ENCODE measurements around the gene CHAF1A. TPM values are rescaled to one million over a fixed set of nuclear protein-coding genes. Genes with fewer than 3 reads are reported as not detected.

CHAF1A gene
- total and polyA plus RNA-seq, 2 of the 4 experiments (the other 2 are of a cell fraction) = 12.4 to 22.9 TPM

DNA sequence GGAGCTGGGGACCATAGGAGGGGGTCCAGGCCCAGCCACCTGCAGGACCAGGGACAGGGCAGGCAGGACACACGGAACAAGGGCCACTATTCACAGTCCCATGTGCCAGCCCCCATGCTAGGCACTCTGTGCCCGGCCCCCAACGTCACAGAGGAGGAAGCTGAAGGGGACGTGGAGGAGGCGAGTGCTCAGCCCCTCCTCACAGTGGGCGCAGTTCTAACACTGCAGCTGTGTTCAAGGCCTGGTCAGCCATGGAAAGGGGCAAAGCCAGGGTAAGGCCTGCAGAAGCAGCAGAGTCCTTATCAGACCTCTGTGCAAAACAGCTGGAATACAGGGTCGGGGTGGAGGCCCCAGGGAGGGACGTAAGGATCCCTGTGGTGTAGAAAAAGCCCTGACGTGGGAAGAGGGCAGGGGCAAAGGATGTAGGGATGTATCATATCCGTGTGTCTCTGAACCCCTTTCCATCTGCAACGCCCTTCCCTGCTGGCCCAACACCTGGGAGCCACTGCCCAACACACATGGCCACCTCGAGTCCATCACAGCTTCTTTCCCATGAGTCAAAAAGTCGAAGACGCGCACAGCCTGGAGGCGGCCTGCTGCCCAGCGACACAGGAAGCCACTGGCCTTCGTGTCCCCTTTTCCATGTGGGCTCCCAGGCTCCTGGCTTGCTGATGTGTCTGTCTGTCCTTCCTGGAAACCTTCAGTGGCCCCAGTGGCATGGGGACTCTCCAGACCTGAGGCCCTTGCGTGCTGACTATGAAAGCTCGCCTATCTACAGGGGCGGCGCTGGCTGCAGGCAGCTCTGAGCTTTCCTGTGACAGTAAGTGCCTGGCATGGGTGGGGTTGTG lies 30.1 kb upstream of the CHAF1A start:
- no peak for DNase-seq
- no peak overlapping the region; the same call in 1 of the 2 replicates for H2BK120ac ChIP-seq (ENCODE audit: low read depth, low read length)
- H3K23ac ChIP-seq (ENCODE audit: low read depth, low read length) = peak overlapping the region; percentile 63
- H2AK5ac ChIP-seq (ENCODE audit: low read depth, low read length) = peak overlapping the region; percentile 73
- H2BK15ac ChIP-seq (ENCODE audit: low read depth, low read length) = no peak overlapping the region
- ATAC-seq (ENCODE audit: low read depth) = no peak
- no peak overlapping the region for H2AFZ ChIP-seq (replicated peaks; ENCODE audit: low read length, poor library complexity)
- no peak overlapping the region for H3K18ac ChIP-seq (ENCODE audit: low read depth, low read length)
- H3K36me3 ChIP-seq (ENCODE audit: control insufficient read depth, insufficient read depth, low read length) = peaks cover 10% of the 10 kb centered on the region
- TF ChIP-seq, protein P1, sequence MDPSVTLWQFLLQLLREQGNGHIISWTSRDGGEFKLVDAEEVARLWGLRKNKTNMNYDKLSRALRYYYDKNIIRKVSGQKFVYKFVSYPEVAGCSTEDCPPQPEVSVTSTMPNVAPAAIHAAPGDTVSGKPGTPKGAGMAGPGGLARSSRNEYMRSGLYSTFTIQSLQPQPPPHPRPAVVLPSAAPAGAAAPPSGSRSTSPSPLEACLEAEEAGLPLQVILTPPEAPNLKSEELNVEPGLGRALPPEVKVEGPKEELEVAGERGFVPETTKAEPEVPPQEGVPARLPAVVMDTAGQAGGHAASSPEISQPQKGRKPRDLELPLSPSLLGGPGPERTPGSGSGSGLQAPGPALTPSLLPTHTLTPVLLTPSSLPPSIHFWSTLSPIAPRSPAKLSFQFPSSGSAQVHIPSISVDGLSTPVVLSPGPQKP (IDR thresholded peaks at IDR 0.05; ENCODE audit: borderline replicate concordance, low read depth, low read length) = no peak
- TF ChIP-seq POLR2A (IDR thresholded peaks at IDR 0.05; ENCODE audit: low read depth, low read length) = no peak
- TF ChIP-seq RAD21 (IDR thresholded peaks at IDR 0.05; ENCODE audit: low read length) = no peak
- no peak for TF ChIP-seq BHLHE40 (IDR thresholded peaks at IDR 0.05; ENCODE audit: low read depth, low read length)
- CTCF ChIA-PET = no interaction called here
- BruUV-seq (replicated peaks) = no TSS peak
- no peak overlapping the region for H2BK20ac ChIP-seq (ENCODE audit: low read depth, low read length)
- H3K4me2 ChIP-seq (ENCODE audit: low read depth, low read length) = no peak overlapping the region
- H3K9me3 ChIP-seq (ENCODE audit: control insufficient read depth, insufficient read depth, low read length) = no peaks in the 10 kb centered on the region
- no peak overlapping the region; the same call in 1 of the 2 replicates for H3K14ac ChIP-seq (replicated peaks; ENCODE audit: low read depth, low read length)
- H4K8ac ChIP-seq (ENCODE audit: low read depth in 2 of 2, low read length in 2 of 2) = peak overlapping the region in 1 of 2 experiments; percentile 25; a peak in 1 of 4 replicates
- H3K79me1 ChIP-seq (ENCODE audit: low read depth in 1 of 2, low read length in 2 of 2) = peaks cover 13 to 98% of the 10 kb centered on the region in 2 experiments; a peak in 3 of 4 replicates
- intact Hi-C loops (cut with micrococcal nuclease) = no loop called here
- H2AK9ac ChIP-seq (replicated peaks; ENCODE audit: low read depth, low read length, poor library complexity) = peak overlapping the region; percentile 33
- WGBS, 2 experiments (ENCODE audit: extremely low coverage in 2 of 2, insufficient read length in 1 of 2) = 94% methylated on average over 7 of the region's 22 CpGs; no CpG with 5 or more reads in 1 of the 2 experiments
- H3K27me3 ChIP-seq (ENCODE audit: control insufficient read depth, insufficient read depth, low read length) = no peaks in the 10 kb centered on the region
- no peak overlapping the region for H3K9ac ChIP-seq (ENCODE audit: low read depth, low read length)
- peak overlapping the region; percentile 15; the same call in 1 of the 2 replicates for H3K27ac ChIP-seq (ENCODE audit: insufficient read depth, low read length)
- H4K5ac ChIP-seq (ENCODE audit: low read depth, low read length) = no peak overlapping the region
- H3K4me1 ChIP-seq (ENCODE audit: control insufficient read depth, insufficient read depth, low read length) = peaks cover 62% of the 10 kb centered on the region
- in situ Hi-C loops (cut with MboI; ENCODE audit: low sequenced_read_pairs) = no loop called here
- peak overlapping the region; percentile 20; the same call in 1 of the 2 replicates for H4K91ac ChIP-seq (ENCODE audit: insufficient read depth, low read depth, low read length)
- no peak overlapping the region for H3K4me3 ChIP-seq (ENCODE audit: insufficient read depth, low read depth, low read length)
- H3K4ac ChIP-seq (ENCODE audit: low read depth, low read length) = peak overlapping the region; percentile 43
- H4K20me1 ChIP-seq (ENCODE audit: insufficient read depth, low read length) = peaks cover 64% of the 10 kb centered on the region
- peak overlapping the region; percentile 94 for H2BK5ac ChIP-seq (ENCODE audit: low read depth, low read length, poor library complexity, severe bottlenecking)
- peaks cover 42% of the 10 kb centered on the region for H3K9me1 ChIP-seq (ENCODE audit: insufficient read depth, low read length)
- dilution Hi-C loops (cut with HindIII; ENCODE audit: low sequenced_read_pairs, unreplicated experiment) = no loop called here
- H3K56ac ChIP-seq (ENCODE audit: extremely low read depth, insufficient read depth, low read length) = no peak overlapping the region
- POLR2A ChIA-PET (ENCODE audit: unreplicated experiment) = no interaction called here
